ENCODE results near the gene USP37. TPM values are rescaled to one million over a fixed set of nuclear protein-coding genes. Genes with fewer than 3 reads are reported as not detected.

USP37 gene
- total RNA-seq, 1 donor from 2014 or later, result 6.4 TPM

DNA sequence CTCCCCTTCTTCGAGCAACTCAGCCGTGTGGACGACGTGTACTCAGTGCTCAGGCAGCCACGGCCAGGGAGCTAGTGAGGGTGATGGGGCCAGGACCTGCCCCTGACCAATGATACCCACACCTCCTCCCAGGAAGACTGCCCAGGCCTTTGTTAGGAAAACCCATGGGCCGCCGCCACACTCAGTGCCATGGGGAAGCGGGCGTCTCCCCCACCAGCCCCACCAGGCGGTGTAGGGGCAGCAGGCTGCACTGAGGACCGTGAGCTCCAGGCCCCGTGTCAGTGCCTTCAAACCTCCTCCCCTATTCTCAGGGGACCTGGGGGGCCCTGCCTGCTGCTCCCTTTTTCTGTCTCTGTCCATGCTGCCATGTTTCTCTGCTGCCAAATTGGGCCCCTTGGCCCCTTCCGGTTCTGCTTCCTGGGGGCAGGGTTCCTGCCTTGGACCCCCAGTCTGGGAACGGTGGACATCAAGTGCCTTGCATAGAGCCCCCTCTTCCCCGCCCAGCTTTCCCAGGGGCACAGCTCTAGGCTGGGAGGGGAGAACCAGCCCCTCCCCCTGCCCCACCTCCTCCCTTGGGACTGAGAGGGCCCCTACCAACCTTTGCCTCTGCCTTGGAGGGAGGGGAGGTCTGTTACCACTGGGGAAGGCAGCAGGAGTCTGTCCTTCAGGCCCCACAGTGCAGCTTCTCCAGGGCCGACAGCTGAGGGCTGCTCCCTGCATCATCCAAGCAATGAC is 163.6 kb downstream of the USP37 start:
- Histone ChIP-seq H2AFZ (ENCODE audit: low read depth, low read length) (no peak overlapping the region), H3K27me3 (ENCODE audit: insufficient read depth, low read length) (no peaks in the 10 kb centered on the region), H3K4me2 (ENCODE audit: low read length) (no peak overlapping the region), H3K79me2 (ENCODE audit: insufficient read depth, low read length) (peaks cover 27% of the 10 kb centered on the region), H4K20me1 (ENCODE audit: insufficient read depth, low read length) (peaks cover 16% of the 10 kb centered on the region), H3K27ac (ENCODE audit: low read depth, low read length) (no peak overlapping the region), H3K4me1 (ENCODE audit: insufficient read depth, low read length) (peaks cover 27% of the 10 kb centered on the region), H3K9ac (ENCODE audit: low read length) (no peak overlapping the region), H3K36me3 (ENCODE audit: insufficient read depth, low read length) (peaks cover 3% of the 10 kb centered on the region), H3K9me3 (ENCODE audit: insufficient read depth, low read depth, low read length) (no peaks in the 10 kb centered on the region), H3K4me3 (ENCODE audit: insufficient read depth, low read depth, low read length) (no peak overlapping the region)
- DNase-seq (ENCODE audit: low read depth) (no peak), FAIRE-seq (no peak)
- Mint-ChIP-seq H3K4me3 (ENCODE audit: unreplicated experiment) (no peak overlapping the region), H3K27ac (ENCODE audit: unreplicated experiment) (no peak overlapping the region), H3K27me3 (ENCODE audit: low read depth, unreplicated experiment) (no peaks in the 10 kb centered on the region), H3K4me1 (ENCODE audit: low read depth, unreplicated experiment) (peaks cover 7% of the 10 kb centered on the region), H3K9me3 (ENCODE audit: unreplicated experiment) (no peaks in the 10 kb centered on the region), H3K36me3 (ENCODE audit: low read depth, unreplicated experiment) (no peaks in the 10 kb centered on the region)
- TF ChIP-seq, protein P1, sequence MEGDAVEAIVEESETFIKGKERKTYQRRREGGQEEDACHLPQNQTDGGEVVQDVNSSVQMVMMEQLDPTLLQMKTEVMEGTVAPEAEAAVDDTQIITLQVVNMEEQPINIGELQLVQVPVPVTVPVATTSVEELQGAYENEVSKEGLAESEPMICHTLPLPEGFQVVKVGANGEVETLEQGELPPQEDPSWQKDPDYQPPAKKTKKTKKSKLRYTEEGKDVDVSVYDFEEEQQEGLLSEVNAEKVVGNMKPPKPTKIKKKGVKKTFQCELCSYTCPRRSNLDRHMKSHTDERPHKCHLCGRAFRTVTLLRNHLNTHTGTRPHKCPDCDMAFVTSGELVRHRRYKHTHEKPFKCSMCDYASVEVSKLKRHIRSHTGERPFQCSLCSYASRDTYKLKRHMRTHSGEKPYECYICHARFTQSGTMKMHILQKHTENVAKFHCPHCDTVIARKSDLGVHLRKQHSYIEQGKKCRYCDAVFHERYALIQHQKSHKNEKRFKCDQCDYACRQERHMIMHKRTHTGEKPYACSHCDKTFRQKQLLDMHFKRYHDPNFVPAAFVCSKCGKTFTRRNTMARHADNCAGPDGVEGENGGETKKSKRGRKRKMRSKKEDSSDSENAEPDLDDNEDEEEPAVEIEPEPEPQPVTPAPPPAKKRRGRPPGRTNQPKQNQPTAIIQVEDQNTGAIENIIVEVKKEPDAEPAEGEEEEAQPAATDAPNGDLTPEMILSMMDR (IDR thresholded peaks at IDR 0.05; ENCODE audit: insufficient read depth, low read depth, low read length), result no peak

DNA sequence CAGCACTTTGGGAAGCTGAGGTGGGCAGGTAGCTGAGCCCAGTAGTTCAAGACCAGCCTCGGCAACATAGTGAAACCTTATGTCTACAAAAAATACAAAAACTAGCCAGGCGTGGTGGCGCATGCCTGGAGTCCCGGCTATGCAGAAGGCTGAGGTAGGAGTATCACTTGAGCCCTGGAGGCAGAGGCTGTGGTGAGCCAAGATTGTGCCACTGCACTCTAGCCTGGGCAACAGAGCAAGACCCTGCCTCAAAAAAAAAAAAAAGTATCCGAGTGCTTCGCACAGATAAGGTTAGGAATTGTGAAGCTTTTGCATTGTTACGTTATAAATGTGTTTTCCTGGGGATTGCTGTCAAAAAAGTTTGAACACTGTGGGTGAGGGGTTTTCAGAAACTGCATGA is 164.3 kb downstream of the USP37 start:
- peaks cover 16% of the 10 kb centered on the region for H4K20me1 ChIP-seq (ENCODE audit: insufficient read depth, low read length)
- no peaks in the 10 kb centered on the region for H3K27me3 ChIP-seq (ENCODE audit: insufficient read depth, low read length)
- no peak overlapping the region for H2AFZ ChIP-seq (ENCODE audit: low read depth, low read length)
- Mint-ChIP-seq H3K27me3 (ENCODE audit: low read depth, unreplicated experiment) (no peaks in the 10 kb centered on the region), H3K36me3 (ENCODE audit: low read depth, unreplicated experiment) (no peaks in the 10 kb centered on the region), H3K27ac (ENCODE audit: unreplicated experiment) (no peak overlapping the region), H3K4me1 (ENCODE audit: low read depth, unreplicated experiment) (peaks cover 7% of the 10 kb centered on the region), H3K4me3 (ENCODE audit: unreplicated experiment) (no peak overlapping the region), H3K9me3 (ENCODE audit: unreplicated experiment) (no peaks in the 10 kb centered on the region)
- peaks cover 3% of the 10 kb centered on the region for H3K36me3 ChIP-seq (ENCODE audit: insufficient read depth, low read length)
- no peaks in the 10 kb centered on the region for H3K9me3 ChIP-seq (ENCODE audit: insufficient read depth, low read depth, low read length)
- no peak for TF ChIP-seq EZH2 (IDR thresholded peaks at IDR 0.05; ENCODE audit: insufficient read depth, low read length)
- TF ChIP-seq, protein P1 (IDR thresholded peaks at IDR 0.05; ENCODE audit: insufficient read depth, low read depth, low read length), result no peak
- H3K4me3 ChIP-seq (ENCODE audit: insufficient read depth, low read depth, low read length), result no peak overlapping the region
- H3K79me2 ChIP-seq (ENCODE audit: insufficient read depth, low read length), result peaks cover 27% of the 10 kb centered on the region
- no peak overlapping the region for H3K4me2 ChIP-seq (ENCODE audit: low read length)
- H3K4me1 ChIP-seq (ENCODE audit: insufficient read depth, low read length), result peaks cover 34% of the 10 kb centered on the region
- FAIRE-seq (no peak), DNase-seq (ENCODE audit: low read depth) (no peak)
- H3K27ac ChIP-seq (ENCODE audit: low read depth, low read length), result no peak overlapping the region
- H3K9ac ChIP-seq (ENCODE audit: low read length), result no peak overlapping the region

DNA sequence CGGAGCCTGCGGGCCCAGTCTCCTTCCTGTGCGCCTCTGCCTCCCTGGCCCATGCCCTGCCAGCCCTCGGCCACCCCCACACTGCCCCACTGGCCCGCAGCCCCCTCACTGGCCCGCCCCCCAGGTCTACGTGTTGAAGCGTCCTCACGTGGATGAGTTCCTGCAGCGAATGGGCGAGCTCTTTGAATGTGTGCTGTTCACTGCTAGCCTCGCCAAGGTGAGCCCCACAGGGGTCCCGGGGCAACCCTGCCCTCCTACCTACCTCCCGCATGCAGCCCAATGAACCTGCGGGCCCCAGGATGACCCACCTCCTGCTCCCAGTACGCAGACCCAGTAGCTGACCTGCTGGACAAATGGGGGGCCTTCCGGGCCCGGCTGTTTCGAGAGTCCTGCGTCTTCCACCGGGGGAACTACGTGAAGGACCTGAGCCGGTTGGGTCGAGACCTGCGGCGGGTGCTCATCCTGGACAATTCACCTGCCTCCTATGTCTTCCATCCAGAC is 165.2 kb downstream of the USP37 start:
- Histone ChIP-seq H3K4me2 (ENCODE audit: low read length) (no peak overlapping the region), H3K27me3 (ENCODE audit: insufficient read depth, low read length) (no peaks in the 10 kb centered on the region), H3K9ac (ENCODE audit: low read length) (no peak overlapping the region), H3K27ac (ENCODE audit: low read depth, low read length) (no peak overlapping the region), H3K9me3 (ENCODE audit: insufficient read depth, low read depth, low read length) (no peaks in the 10 kb centered on the region), H2AFZ (ENCODE audit: low read depth, low read length) (no peak overlapping the region), H3K4me3 (ENCODE audit: insufficient read depth, low read depth, low read length) (no peak overlapping the region), H3K36me3 (ENCODE audit: insufficient read depth, low read length) (peaks cover 3% of the 10 kb centered on the region), H3K4me1 (ENCODE audit: insufficient read depth, low read length) (peaks cover 41% of the 10 kb centered on the region), H4K20me1 (ENCODE audit: insufficient read depth, low read length) (peaks cover 16% of the 10 kb centered on the region), H3K79me2 (ENCODE audit: insufficient read depth, low read length) (peaks cover 27% of the 10 kb centered on the region)
- Mint-ChIP-seq H3K27me3 (ENCODE audit: low read depth, unreplicated experiment) (no peaks in the 10 kb centered on the region), H3K36me3 (ENCODE audit: low read depth, unreplicated experiment) (no peaks in the 10 kb centered on the region), H3K27ac (ENCODE audit: unreplicated experiment) (no peak overlapping the region), H3K4me3 (ENCODE audit: unreplicated experiment) (no peak overlapping the region), H3K4me1 (ENCODE audit: low read depth, unreplicated experiment) (peaks cover 7% of the 10 kb centered on the region), H3K9me3 (ENCODE audit: unreplicated experiment) (no peaks in the 10 kb centered on the region)
- FAIRE-seq, result no peak
- DNase-seq (ENCODE audit: low read depth), result no peak
- TF ChIP-seq, protein P1 (IDR thresholded peaks at IDR 0.05; ENCODE audit: insufficient read depth, low read depth, low read length), result no peak
- no peak for TF ChIP-seq EZH2 (IDR thresholded peaks at IDR 0.05; ENCODE audit: insufficient read depth, low read length)
